Muscle layer of colon (tissue), 2 donors: ENCODE measurements around the gene NGEF.

Experiments used
- H3K27ac ChIP-seq: one replicate; pipeline ENCODE4 v1.7.0; 2013; ENCODE audit warnings: low read depth, mild to moderate bottlenecking, low read length, moderate library complexity
- H3K27me3 ChIP-seq, 2 donors: one replicate each; pipeline ENCODE4 v1.7.0; 2013; ENCODE audit warnings: low read length in 2 of 2, mild to moderate bottlenecking in 2 of 2; ENCODE audit not compliant: insufficient read depth in 2 of 2, control insufficient read depth in 1 of 2
- H3K36me3 ChIP-seq: one replicate; pipeline ENCODE4 v1.7.0; 2013; ENCODE audit warnings: mild to moderate bottlenecking, low read length; ENCODE audit not compliant: insufficient read depth
- H3K4me1 ChIP-seq: one replicate; pipeline ENCODE4 v1.7.0; 2013; ENCODE audit warnings: mild to moderate bottlenecking, low read length; ENCODE audit not compliant: insufficient read depth
- H3K4me3 ChIP-seq, 2 donors: one replicate each; pipeline ENCODE4 v1.7.0; 2013; ENCODE audit warnings: low read length in 2 of 2, low read depth in 1 of 2, mild to moderate bottlenecking in 1 of 2, moderate library complexity in 1 of 2
- H3K9ac ChIP-seq: one replicate; pipeline ENCODE4 v1.7.0; 2013; ENCODE audit warnings: low read length
- H3K9me3 ChIP-seq: one replicate; pipeline ENCODE4 v1.7.0; 2013; ENCODE audit warnings: mild to moderate bottlenecking, low read length
- donor health status: abdominal sarcoma.
- donor health status: Adenocarcinoma of cecum.

Gene NGEF

GRCh38 chr2:233015019-233015645 lies 2.1 kb upstream of the NGEF start:
- no peaks in the 10 kb centered on the region for H3K4me1 ChIP-seq

GRCh38 chr2:233013650-233014049 lies 594 bp upstream of the NGEF start:
- Histone ChIP-seq H3K36me3 (no peaks in the 10 kb centered on the region), H3K27ac (no peak overlapping the region), H3K27me3 (no peaks in the 10 kb centered on the region), H3K9me3 (peaks cover 4% of the 10 kb centered on the region), H3K4me1 (no peaks in the 10 kb centered on the region), H3K9ac (no peak overlapping the region), H3K4me3 (no peak overlapping the region)

More at GRCh38 chr2:233015019-233015645, 2.1 kb upstream of the NGEF start:
- H3K27ac ChIP-seq, result no peak overlapping the region
- H3K4me3 ChIP-seq, result no peak overlapping the region
- H3K36me3 ChIP-seq, result no peaks in the 10 kb centered on the region
- H3K9ac ChIP-seq, result no peak overlapping the region
- no peaks in the 10 kb centered on the region for H3K27me3 ChIP-seq
- peaks cover 4% of the 10 kb centered on the region for H3K9me3 ChIP-seq

GRCh38 chr2:233012301-233012971 lies 620 bp downstream of the NGEF start:
- Histone ChIP-seq H3K27me3 (no peaks in the 10 kb centered on the region), H3K9ac (no peak overlapping the region), H3K27ac (no peak overlapping the region), H3K4me3 (no peak overlapping the region), H3K36me3 (no peaks in the 10 kb centered on the region), H3K4me1 (no peaks in the 10 kb centered on the region), H3K9me3 (no peaks in the 10 kb centered on the region)

- Histone ChIP-seq H3K27me3 (no peaks in the 10 kb centered on the region), H3K9ac (no peak overlapping the region), H3K9me3 (no peaks in the 10 kb centered on the region), H3K4me3 (no peak overlapping the region), H3K4me1 (no peaks in the 10 kb centered on the region), H3K36me3 (no peaks in the 10 kb centered on the region), H3K27ac (no peak overlapping the region)
Measured at GRCh38 chr2:233011702-233012131, 1.3 kb downstream of the NGEF start.

- Histone ChIP-seq H3K27ac (no peak overlapping the region), H3K36me3 (no peaks in the 10 kb centered on the region), H3K4me3 (no peak overlapping the region), H3K4me1 (no peaks in the 10 kb centered on the region), H3K27me3 (no peaks in the 10 kb centered on the region), H3K9ac (no peak overlapping the region), H3K9me3 (no peaks in the 10 kb centered on the region)
Measured at GRCh38 chr2:233011268-233011650, 1.8 kb downstream of the NGEF start.

- H3K27ac ChIP-seq, result no peak overlapping the region
- no peaks in the 10 kb centered on the region for H3K36me3 ChIP-seq
- no peaks in the 10 kb centered on the region for H3K27me3 ChIP-seq
- no peak overlapping the region for H3K9ac ChIP-seq
- no peak overlapping the region for H3K4me3 ChIP-seq
- no peaks in the 10 kb centered on the region for H3K4me1 ChIP-seq
- no peaks in the 10 kb centered on the region for H3K9me3 ChIP-seq
Measured at GRCh38 chr2:233010569-233011267, 2.3 kb downstream of the NGEF start.

GRCh38 chr2:233009661-233010060 lies 3.4 kb downstream of the NGEF start:
- Histone ChIP-seq H3K4me3 (no peak overlapping the region), H3K9ac (no peak overlapping the region), H3K4me1 (no peaks in the 10 kb centered on the region), H3K27me3 (no peaks in the 10 kb centered on the region), H3K27ac (no peak overlapping the region), H3K9me3 (no peaks in the 10 kb centered on the region), H3K36me3 (no peaks in the 10 kb centered on the region)

- H3K9ac ChIP-seq, result no peak overlapping the region
- H3K27me3 ChIP-seq, result no peaks in the 10 kb centered on the region
- H3K27ac ChIP-seq, result no peak overlapping the region
- no peaks in the 10 kb centered on the region for H3K4me1 ChIP-seq
- no peak overlapping the region for H3K4me3 ChIP-seq
- H3K9me3 ChIP-seq, result no peaks in the 10 kb centered on the region
- H3K36me3 ChIP-seq, result no peaks in the 10 kb centered on the region
Measured at GRCh38 chr2:233007739-233008138, 5.3 kb downstream of the NGEF start.

- Histone ChIP-seq H3K9ac (no peak overlapping the region), H3K4me1 (no peaks in the 10 kb centered on the region), H3K36me3 (no peaks in the 10 kb centered on the region), H3K4me3 (no peak overlapping the region), H3K9me3 (no peaks in the 10 kb centered on the region), H3K27ac (no peak overlapping the region), H3K27me3 (no peaks in the 10 kb centered on the region)
Measured at GRCh38 chr2:233007270-233007669, 5.8 kb downstream of the NGEF start.

GRCh38 chr2:233006648-233007047 lies 6.4 kb downstream of the NGEF start:
- Histone ChIP-seq H3K4me3 (no peak overlapping the region), H3K4me1 (no peaks in the 10 kb centered on the region), H3K9me3 (no peaks in the 10 kb centered on the region), H3K9ac (no peak overlapping the region), H3K36me3 (no peaks in the 10 kb centered on the region), H3K27ac (no peak overlapping the region), H3K27me3 (no peaks in the 10 kb centered on the region)

- Histone ChIP-seq H3K4me1 (no peaks in the 10 kb centered on the region), H3K27ac (no peak overlapping the region), H3K27me3 (no peaks in the 10 kb centered on the region), H3K9me3 (no peaks in the 10 kb centered on the region), H3K36me3 (no peaks in the 10 kb centered on the region), H3K4me3 (no peak overlapping the region), H3K9ac (no peak overlapping the region)
Measured at GRCh38 chr2:233005096-233005495, 8.0 kb downstream of the NGEF start.
